Erythroblast (primary cell): ENCODE measurements around the gene GPS1.

Experiments
- GATA1 ChIP-seq: IDR thresholded peaks from 2 replicates; pipeline ENCODE4 v1.6.1; 2011; ENCODE audit warnings: low read depth, mild to moderate bottlenecking, control low read depth, low read length, moderate library complexity
- POLR2A ChIP-seq: IDR thresholded peaks from 2 replicates; pipeline ENCODE4 v1.6.1; 2011; ENCODE audit warnings: mild to moderate bottlenecking, low read length

DNA sequence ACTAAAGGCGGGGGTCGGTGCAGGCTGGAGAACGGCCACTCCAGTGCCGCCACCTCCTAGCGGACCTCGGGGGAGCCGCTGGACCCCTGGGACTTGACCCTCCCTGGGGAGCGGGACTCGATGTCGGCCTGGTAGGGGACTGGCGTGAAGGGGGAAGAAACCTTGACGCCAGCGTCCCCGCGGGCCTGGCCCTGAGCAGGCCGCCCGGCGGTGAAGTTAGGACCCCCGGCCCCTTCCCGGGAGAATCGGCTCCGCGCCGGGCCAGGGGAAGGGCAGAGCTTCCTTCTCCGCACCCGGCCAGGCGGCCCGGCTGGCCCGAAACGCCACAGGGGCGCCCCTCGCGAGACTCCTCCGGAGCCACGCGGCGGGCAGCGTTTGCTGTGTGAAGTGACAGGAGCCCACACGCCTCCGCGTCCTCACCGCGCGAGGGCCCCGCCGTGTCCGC is 13.5 kb downstream of the GPS1 start:
- TF ChIP-seq POLR2A (no peak), GATA1 (no peak)
